CD4-positive, alpha-beta T cell treated with Interleukin-6 for 4 hours (primary cell): ENCODE data around the gene CDC6.
"Not testable (repeated sequence)": the region's sequence is repeated elsewhere in the genome, so short reads cannot be mapped to it uniquely, and the experiment has no call there.

Source experiments
- DNase-seq: peaks from one replicate; pipeline ENCODE4 v3.0.0-alpha.2; 2020; ENCODE audit warnings: mixed read lengths

CDC6 gene

DNA sequence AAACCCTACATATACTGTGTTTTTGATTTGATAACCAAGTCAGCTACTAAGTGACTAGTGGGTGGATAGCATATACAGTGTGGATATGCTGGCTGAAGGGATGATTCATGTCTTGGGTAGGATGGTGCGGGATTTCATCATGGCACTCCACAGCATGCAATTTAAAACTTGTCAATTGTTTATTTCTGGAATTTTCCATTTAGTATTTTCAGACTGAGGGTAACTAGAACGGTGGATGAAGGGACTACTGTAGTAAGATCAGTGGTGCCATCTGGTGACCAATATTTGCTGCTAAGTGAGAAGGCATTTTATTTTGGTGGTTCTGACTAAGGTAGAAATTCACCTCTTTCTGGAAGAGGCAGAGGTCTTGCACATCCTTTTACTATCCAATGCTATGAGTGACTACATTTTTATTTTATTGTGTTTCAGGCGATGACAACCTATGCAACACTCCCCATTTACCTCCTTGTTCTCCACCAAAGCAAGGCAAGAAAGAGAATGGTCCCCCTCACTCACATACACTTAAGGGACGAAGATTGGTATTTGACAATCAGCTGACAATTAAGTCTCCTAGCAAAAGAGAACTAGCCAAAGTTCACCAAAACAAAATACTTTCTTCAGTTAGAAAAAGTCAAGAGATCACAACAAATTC lies 3.1 kb downstream of the CDC6 start:
- DNase-seq: peak; percentile 40

DNA sequence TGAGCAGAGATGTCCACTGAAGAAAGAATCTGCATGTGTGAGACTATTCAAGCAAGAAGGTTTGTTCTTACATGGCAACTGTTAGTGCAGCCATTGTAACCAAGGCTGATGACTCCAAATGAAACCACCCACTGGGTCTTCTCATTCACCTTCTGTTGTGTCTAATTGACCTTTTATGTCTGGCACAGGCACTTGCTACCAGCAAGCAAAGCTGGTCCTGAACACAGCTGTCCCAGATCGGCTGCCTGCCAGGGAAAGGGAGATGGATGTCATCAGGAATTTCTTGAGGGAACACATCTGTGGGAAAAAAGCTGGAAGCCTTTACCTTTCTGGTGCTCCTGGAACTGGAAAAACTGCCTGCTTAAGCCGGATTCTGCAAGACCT lies 3.6 kb downstream of the CDC6 start:
- DNase-seq: no peak

DNA sequence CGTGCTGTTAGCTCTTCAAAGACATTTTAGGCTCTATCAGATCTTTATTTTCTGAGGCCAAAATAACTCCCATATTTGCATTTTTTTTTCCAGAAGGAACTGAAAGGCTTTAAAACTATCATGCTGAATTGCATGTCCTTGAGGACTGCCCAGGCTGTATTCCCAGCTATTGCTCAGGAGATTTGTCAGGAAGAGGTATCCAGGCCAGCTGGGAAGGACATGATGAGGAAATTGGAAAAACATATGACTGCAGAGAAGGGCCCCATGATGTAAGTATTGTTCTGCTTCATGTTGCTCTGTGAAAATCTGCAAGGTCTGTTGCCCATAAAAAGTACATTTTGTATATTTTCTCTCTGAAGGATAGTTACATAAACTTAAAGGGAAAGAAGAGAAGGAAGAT lies 5.7 kb downstream of the CDC6 start:
- DNase-seq: no peak

DNA sequence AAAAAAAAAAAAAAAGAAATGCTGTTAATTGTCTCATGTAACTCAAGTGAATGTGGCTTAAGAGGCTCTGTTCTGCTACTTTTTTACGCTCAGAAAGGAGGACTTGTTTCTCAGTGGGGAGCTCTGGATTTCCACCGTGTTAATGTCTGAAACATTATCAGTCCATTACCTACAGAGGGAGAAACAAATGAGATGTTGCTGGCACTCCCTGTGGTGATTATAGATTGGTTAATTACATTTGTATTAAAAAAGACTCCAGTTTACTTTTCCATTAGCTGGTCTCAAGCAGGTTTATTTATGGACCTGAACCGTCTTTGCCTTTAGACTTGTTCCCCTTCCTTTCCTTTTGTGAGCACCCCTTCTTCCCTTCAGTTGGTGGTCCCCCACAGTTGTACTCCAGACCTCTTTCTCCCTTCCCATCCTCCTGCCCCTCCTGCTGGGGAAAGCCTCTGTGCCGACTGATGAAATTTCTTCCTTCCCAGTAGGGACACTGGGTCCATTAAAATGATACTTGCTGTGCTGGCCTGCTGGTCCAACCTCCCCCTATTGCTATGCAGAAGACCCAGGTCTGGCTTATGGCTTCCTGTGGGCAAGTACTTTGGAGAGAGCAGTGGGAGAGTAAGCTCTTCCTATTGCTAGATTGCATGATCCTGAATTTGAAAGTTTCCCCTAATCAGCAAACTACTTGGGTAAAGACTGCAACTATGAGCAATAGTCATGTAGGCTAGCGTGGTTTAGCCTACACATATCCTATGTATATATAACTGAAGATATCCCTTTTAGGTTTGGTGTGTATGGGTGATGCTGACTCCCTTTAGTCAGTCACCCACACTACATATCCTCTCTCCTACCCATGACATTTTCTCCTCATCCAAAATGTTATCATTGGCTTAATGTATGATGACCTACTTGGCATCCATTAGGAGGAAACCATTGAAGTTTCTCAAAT lies 8.1 kb downstream of the CDC6 start:
- no peak for DNase-seq

DNA sequence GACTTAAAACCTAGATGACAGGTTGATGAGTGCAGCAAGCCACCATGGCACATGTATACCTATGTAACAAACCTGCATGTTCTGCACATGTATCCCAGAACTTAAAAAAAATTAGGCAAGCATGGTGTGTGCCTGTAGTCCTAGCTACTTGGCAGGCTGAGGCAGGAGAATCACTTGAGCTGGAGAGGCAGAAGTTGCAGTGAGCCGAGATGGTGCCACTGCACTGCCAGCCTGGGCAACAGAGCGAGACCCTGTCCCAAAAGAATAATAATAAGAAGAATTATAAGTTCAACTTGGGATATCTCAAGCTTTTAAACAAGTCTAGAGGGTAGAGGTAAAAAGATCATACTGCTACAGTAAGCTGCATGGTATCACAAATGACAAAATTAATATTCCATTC lies 9.8 kb downstream of the CDC6 start:
- DNase-seq: no peak

DNA sequence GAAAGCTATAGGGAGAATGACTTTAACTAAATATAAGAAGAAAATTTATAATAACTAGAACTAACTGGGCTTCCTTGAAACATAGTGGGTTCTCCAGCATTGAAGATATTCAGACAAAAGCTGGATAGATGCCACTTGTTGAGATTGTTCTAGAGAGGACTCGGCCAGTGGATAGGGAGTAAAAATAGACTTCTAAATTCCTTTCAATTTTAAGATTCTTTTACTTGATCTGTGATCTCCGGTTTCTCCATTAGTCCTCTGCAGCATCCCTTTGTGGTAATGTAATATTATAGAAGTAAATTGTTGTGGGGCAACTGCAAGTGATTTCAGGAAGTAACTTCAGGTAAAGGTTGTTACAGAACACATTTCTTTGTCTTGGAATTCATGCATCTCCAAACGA lies 11.0 kb downstream of the CDC6 start:
- no peak for DNase-seq

DNA sequence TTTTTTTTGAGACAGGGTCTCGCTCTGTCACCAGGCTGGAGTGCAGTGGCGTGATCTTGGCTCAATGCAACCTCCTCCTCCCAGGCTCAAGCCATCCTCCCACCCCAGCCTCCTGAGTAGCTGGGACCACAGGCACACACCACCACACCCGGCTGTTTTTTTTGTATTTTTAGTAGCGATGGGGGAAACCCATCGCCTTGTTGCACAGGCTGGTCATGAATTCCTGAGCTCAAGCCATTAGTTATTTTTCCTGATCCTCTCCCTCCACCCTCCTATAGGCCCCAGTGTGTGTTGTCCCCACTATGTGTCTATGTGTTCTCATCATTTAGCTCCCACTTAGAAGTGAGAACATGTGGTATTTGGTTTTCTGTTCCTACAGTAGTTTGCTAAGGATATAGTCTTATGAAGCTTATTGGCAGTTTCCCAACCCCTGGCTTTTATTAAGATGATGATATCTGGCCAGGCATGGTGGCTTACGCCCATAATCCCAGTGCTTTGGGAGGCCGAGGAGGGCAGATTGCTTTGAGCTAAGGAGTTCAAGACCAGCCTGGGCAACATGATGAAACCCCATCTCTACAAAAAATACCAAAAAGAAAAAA lies 11.6 kb downstream of the CDC6 start:
- not testable (repeated sequence) for DNase-seq

DNA sequence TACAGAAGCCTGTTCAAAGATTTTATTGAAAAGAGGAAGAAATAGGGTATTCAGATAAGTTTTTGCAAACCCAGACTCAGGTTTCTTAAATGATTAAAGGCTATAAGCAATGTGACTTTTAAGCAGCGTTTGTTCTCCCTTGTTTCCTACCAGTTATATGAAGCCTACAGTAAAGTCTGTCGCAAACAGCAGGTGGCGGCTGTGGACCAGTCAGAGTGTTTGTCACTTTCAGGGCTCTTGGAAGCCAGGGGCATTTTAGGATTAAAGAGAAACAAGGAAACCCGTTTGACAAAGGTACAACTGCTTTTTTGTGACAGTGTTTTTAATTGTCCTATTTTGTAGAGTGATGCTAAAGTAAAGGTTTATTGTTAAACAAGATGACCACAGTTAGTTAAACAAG lies 13.6 kb downstream of the CDC6 start:
- peak; percentile 29 for DNase-seq

DNA sequence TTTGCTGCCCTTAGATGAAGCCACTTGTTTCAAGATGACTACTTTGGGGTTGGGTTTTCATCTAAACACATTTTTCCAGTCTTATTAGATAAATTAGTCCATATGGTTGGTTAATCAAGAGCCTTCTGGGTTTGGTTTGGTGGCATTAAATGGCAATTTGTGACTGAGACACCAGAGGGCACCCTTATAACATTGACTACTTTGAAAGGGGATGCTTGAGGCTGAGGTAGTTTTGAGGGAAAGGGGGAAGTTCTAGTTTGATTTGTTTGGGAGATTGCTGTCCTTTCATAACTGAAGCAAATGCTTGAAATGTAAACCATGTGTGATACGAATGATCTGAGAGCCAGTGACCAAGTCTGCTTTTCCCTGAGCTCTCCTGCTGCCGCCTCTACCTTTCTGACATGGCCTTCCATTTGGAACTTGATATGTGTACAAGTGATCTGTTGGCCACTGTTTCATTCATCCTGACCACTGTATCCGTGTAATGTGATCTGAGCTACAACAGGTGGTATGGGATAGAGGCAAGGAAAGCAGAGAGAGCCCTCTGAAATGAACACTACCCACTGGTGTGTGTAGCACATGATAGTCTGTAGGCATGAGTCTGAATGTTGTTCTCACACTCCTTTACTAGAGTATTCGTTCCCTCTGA lies 15.5 kb downstream of the CDC6 start:
- DNase-seq: peak; percentile 70

DNA sequence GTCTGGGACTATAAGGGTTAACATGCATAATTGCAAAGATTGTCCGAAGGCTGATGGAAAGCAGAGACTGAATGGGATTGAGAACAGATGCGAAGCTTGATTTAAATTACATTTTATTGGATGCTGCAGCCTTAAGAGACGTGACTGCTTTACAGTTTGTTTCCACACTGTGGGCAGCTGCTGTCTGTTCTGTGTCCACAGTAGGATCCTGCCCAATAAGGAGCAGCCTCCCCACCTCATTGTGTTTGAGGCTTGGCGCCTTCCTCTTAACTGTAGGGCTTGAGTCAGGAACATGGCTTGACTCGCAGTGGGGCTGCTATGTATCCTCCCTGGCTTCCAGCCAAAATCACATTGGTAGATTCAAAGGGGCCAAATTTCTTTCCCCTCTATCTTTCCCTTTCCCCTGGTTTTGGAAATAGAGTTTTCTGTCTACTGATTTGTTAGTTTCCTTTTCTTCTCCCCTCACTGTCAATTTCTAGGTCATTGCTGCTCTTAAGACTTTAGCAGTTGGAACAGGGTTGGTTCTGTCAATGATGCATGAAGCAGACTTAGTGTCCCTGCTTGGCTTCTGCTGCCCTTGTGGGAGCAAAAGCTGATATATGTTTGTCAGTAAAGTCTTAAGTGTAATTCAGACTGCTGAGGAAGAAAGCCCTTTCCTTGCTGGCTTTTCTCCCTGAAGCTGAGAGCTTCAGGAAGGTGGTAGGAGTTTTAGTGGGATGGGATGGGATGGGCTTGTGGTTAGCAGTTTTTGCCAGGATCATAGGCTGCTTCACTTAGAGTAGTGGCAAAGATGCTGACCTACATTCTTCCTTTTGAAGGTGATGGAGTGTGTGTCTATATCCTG lies 16.3 kb downstream of the CDC6 start:
- DNase-seq: no peak

DNA sequence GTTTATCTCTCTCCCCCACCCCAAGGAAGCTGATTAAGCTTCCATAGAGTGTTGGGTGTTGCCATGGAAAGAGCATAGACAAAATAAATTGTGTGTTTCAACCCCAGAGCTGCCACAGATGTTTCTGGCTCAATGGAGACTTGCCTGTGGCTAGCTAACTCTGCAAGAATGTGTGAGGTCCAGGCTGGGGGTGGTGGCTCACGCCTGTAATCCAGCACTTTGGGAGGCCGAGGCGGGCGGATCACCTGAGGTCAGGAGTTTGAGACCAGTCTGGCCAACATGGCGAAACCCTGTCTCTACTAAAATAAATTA lies 16.8 kb downstream of the CDC6 start:
- DNase-seq: not testable (repeated sequence)

DNA sequence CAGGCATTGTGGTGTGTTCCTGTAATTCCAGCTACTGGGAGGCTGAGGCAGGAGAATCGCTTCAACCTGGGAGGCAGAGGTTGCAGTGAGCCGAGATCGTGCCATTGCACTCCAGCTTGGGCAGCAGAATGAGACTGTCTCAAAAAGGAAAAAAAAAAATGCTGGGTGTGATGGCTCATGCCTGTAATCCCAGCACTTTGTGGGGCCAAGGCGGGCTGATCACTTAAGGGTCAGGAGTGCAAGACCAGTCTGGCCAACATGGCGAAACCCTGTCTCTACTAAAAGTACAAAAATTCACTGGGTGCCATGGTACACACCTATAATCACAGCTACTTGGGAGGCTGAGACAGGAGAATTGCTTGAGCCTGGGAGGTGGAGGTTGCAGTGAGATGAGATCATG lies 17.2 kb downstream of the CDC6 start:
- not testable (repeated sequence) for DNase-seq

DNA sequence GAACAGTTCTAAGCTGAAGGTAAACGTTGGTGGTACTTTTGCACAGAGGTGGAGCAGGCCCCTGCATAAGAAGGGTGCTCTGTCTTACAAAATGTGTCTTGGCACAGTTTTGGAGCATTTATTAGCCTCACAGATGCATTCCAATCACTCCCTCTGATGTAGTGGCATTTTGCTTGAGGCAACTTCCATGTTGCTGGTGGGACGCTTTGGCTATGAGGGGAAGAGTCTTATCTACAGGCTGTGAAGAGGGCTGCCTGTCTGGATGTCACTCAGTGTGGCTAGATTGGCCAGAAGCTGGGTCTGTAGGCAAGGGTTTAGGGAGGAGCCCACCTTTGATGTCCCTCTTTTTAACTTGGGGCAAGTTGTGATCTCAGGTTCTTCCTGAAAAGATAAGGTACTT lies 18.7 kb downstream of the CDC6 start:
- no peak for DNase-seq

DNA sequence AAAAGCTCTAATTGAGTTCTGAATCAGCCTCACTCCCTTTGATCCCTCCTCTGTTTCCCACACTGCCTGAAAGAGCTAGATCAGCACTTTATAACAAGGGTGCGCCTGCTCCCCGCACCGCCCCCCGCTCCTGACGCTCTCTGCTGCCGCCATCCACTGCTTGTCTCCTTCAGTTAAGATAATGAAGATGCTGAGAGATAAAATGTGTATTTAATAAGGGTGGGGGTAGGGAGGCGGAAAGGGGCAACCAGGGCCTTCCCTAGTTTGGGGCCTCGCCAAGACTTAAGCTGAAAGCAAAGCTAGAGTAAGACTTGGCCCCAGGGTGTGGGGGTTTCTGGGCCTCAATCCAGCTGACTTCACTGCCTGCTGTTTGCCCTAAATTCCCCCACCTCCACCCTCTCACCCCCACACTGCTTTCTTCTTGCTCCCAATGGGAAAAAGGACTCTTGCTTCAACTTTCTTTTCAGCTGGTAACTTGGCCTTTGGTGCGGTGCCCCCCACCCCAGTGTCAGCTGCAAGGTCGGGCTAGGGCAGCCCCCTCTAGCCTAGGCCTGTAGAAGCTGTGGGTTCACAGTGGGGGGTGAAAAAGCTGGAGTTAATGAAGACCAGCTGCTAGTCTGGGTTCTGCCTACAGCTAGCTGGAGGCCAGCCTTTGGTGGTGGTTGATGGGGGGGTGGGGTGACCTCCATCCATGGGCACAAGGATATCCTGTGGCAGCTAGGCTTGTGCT lies 19.5 kb downstream of the CDC6 start:
- DNase-seq: peak; percentile 49

DNA sequence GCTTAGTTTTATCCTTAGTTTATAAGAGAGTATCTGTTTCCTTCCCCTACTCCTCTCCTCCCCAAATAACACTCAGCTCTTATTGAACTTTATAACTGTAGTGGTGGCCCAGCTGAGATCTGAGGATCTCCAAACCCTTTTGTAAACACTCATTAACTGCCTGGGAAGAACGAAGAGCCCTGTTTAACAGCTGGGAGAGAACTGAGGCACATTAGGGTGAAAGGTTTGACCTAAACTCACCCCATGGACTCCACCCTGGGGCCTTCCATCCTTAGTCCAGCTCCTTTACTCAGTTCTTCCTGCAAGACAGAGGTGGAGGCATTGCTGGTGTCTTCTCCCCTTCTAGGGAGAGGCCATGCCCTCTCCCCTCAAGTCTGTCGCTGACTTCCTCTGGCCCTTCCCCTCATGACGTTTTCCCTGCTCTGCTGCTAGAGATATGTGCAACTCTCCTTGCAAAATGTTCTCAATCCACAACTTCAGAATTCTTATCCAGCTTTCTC lies 20.1 kb downstream of the CDC6 start:
- DNase-seq: no peak

DNA sequence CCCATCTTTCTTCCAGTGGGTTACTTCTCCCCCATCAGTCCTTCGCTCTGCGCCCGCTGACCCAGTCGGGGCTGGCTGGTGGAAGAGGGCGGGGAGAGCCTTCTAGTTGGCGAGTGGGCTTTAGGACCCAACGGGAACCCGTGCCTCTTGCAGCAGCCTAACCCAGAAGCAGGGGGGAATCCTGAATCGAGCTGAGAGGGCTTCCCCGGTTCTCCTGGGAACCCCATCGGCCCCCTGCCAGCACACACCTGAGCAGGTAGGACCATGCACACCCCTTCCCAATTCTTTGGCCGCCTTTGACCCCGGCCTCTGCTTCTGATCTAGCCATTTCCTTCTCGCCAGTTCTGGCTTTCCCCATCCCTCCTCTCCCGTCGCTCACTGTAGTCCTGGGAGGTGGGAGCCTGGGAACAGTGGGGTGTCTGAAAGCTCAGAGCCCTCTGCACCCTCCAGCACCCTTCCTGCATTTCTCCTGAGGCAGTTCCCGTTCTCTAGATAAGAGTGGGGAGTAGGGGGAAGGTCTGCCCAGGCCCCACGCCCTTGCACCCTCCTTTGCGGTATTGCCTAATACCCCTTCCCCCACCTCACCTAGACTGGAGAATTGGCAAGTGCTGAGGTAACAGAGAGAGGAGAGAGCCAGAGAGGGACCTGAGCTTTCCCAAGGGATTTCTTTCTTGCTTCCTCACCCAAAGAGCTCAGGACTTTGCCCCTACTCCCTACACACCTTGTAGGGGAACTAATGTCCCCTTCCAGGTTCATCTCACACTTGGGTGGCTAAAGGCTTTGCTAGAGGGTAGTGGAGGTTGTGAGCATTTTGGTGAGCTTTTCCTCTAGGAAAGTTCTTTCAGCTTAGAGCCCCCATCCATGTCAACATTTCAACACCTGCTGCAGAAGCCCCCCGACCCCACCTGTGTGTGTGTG lies 21.6 kb downstream of the CDC6 start, which contains the start of gene RARA:
TSS of gene RARA (plus strand) at position 150 of the 918 bp plus-strand sequence. CDS start 22,039 bp downstream, outside the sequence.
- peak; percentile 45 for DNase-seq

DNA sequence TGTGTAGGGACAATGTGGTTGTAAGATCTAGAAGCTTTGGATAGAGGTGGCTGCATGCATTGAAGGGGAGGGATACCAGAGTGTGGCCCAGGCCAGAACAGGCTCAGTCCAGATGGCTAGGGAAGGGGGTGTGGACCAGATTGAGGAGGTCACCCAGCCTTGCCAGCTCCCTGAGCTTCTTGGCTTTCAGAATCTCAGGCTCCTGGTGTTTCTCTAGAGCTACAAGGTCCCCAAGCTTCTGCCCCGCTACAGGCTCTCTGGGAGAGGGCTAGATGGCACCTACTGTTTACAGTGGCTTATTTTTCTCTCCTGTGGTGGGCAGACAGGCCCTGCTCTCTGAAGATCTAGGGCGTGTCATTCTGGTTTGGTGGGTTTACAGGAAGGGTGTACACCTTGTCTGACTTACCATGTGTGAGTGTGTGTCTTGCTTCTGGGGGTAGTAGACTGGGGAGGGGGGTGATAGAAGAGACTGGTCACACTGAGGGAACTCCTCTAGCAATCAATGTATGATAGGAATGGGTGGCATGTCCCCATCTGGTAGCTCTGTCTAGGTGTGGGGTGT lies 22.4 kb downstream of the CDC6 start:
- DNase-seq: no peak

DNA sequence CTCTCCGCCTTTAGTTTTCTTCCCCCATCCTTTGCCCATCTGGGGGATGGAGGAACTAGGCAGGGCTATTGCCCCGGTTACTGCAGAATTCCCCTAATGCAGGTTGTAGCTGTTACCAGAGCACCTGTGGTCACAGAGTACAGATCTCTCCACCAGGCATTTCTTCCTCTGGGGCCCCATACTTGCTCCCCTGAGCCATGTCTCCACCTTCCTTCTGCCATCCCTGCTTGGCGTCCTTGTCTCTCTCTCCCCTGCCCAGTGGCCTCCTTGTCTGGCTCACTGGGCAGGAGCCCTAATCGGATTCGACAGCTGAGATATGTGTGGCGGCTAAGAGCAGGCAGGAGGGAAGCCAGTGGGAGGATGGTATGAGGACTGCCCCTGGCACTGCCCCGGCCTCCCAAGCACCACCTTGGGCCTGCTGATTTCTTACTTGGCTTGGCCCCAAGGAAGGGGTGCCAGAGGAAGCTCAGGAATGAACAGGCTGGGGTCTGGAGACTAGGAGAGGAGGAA lies 23.3 kb downstream of the CDC6 start:
- no peak for DNase-seq

DNA sequence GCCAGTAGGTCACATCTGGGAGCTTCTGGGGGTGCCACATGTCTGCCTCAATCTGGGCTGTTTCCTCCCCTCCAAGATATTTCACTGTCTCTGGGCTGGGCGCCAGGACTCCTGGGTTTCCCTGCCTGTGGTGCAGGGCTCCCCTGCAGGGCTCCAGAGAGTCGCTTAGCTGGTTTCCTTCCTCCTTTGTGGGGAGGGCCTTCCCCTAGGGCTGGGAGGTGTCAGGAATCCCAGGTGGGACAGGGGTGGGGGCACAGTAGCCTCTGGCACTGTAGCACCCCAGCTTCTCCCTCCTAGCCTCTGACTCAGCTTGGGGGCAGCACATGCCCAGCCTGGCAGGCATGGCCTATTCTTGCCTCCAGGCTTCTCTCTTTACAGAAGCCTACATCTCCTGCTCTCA lies 23.9 kb downstream of the CDC6 start:
- DNase-seq: peak; percentile 28
